Gastroesophageal sphincter (tissue), 4 donors: ENCODE data around the gene PHACTR1. TPM values are rescaled to one million over a fixed set of nuclear protein-coding genes. Genes with fewer than 3 reads are reported as not detected.

ENCODE experiments used
- ATAC-seq: fragments of 150-250 bp; one replicate; pipeline ENCODE4 v1.9.1; 2016; ENCODE audit warnings: mild to moderate bottlenecking, moderate library complexity
- H3K27ac ChIP-seq, 4 donors: fragments of 200-600 bp; sonication (generic) in 3 of 4; 1 replicate in 3 of 4; 2 replicates in 1 of 4; pipeline ENCODE4 v1.5.1; 2016 to 2019
- H3K27me3 ChIP-seq: fragments of 200-600 bp; sonication (generic); one replicate; pipeline ENCODE4 v1.5.1; 2019
- H3K36me3 ChIP-seq, 2 donors: fragments of 200-600 bp; sonication (generic); one replicate each; pipeline ENCODE4 v1.5.1; 2019; ENCODE audit warnings: control low read depth in 1 of 2
- H3K4me1 ChIP-seq, 3 donors: fragments of 200-600 bp; sonication (generic); 1 replicate in 2 of 3; 2 replicates in 1 of 3; pipeline ENCODE4 v1.5.1; 2016 to 2019; ENCODE audit warnings: control low read depth in 2 of 3
- H3K4me3 ChIP-seq, 2 donors: fragments of 200-600 bp; sonication (generic); one replicate each; pipeline ENCODE4 v1.5.1; 2019; ENCODE audit warnings: mild to moderate bottlenecking in 1 of 2, moderate library complexity in 1 of 2
- H3K9me3 ChIP-seq, 3 donors: fragments of 200-600 bp; sonication (generic); one replicate each; pipeline ENCODE4 v1.5.1; 2017 to 2019; ENCODE audit warnings: control low read depth in 2 of 3
- EP300 ChIP-seq: sonication (generic); formaldehyde crosslinking; IDR thresholded peaks from one replicate; pipeline ENCODE4 v1.6.1; 2017; ENCODE audit warnings: antibody characterized with exemption, mild to moderate bottlenecking
- POLR2A ChIP-seq, 2 donors: fragments of 450-650 bp; IDR thresholded peaks; one replicate each; pipeline ENCODE4 v1.6.1; 2017; ENCODE audit warnings: antibody characterized with exemption in 2 of 2, mild to moderate bottlenecking in 2 of 2, moderate library complexity in 1 of 2
- POLR2AphosphoS5 ChIP-seq: sonication (generic); formaldehyde crosslinking; IDR thresholded peaks from one replicate; pipeline ENCODE4 v1.6.1; 2017; ENCODE audit warnings: antibody characterized with exemption
- WGBS, 2 donors: methylation state at CpG; one replicate each; pipeline ENCODE4 v1.1.5; 2018; ENCODE audit warnings: low coverage in 1 of 2; 5-methylcytosine and 5-hydroxymethylcytosine counted together
- total RNA-seq, 4 donors: library from RNA; depleted of rRNA; stranded (reverse); fragments of >200 nt; gene quantifications; one replicate each; pipeline ENCODE4 v1.1.0, GENCODE V29; 2016
- TF ChIP-seq, protein P1 (sequence below), 4 experiments: fragments of 200-600 bp in 2 of 4; fragments of 450-650 bp in 2 of 4; sonication (generic) in 1 of 4; IDR thresholded peaks; one replicate each; pipeline ENCODE4 v1.5.1; 2017 to 2019; ENCODE audit warnings: antibody characterized with exemption in 4 of 4, mild to moderate bottlenecking in 2 of 4, moderate library complexity in 2 of 4

PHACTR1 gene
- total RNA-seq, 4 donors from 2014 or later, result 0.20 to 27.3 (median 2.2) TPM

DNA sequence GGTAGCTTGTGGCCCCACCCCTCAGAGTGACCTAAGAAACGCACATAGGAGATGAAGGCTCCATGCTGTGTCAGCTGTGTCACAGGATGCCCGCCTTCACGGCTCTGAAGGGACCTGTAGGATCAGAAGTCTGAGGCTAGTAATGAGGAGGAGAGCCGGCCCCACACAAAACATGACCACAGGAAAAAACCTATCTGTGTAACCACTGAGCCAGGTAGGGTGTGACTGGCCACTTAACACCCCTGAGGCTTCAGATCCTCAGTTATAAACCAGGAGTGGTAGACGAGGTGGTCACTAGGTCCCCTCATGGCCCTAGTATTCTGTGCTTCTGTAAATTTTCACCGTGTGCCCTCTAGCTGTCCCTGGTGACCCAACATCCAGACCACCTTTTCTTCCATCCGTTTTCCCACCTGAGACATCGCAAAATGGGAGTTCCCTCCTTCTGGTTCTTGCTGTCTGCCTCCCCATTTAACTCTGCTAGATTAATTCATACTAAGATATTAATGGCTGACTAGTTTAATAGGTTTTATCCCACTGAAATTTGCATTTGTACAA is 558.9 kb downstream of the PHACTR1 start:
- no peak for ATAC-seq
- 69 to 88% methylated on average over 4 to 5 of the region's 8 CpGs for WGBS, 2 donors
- Histone ChIP-seq H3K4me3 (no peak overlapping the region), H3K27ac (no peak overlapping the region), H3K4me1 (no peaks in the 10 kb centered on the region), H3K9me3 (no peaks in the 10 kb centered on the region), H3K36me3 (peaks cover 0 to 21% of the 10 kb centered on the region in 2 donors), H3K27me3 (no peaks in the 10 kb centered on the region)
- no peak for TF ChIP-seq POLR2AphosphoS5

DNA sequence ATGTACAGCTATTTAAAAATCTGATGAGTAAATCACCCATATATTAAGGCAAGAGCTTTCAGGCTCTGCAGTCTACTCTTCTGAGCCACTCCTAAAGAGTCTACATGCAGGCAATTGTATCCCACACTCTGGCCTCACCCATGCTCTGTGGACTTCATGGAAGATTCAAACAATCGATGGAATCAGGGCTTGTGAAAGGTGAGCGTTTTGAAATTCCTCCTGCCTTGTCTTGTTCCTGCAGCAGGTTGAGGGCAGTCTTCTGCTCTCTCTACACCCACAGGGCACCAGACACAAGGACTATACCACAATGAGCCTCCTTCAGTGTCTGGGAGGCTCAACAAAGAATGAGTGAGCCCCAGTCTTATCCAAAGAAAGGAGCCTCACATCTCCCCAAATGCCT is 560.7 kb downstream of the PHACTR1 start:
- Histone ChIP-seq H3K27ac (no peak overlapping the region), H3K36me3 (peaks cover 0 to 19% of the 10 kb centered on the region in 2 donors), H3K4me1 (no peaks in the 10 kb centered on the region), H3K9me3 (no peaks in the 10 kb centered on the region), H3K27me3 (no peaks in the 10 kb centered on the region), H3K4me3 (no peak overlapping the region)
- ATAC-seq, result no peak
- 94 to 100% methylated on average over 2 of the region's 2 CpGs for WGBS, 2 donors
- no peak for TF ChIP-seq POLR2A (IDR thresholded peaks at IDR 0.05)
- TF ChIP-seq, protein P1, sequence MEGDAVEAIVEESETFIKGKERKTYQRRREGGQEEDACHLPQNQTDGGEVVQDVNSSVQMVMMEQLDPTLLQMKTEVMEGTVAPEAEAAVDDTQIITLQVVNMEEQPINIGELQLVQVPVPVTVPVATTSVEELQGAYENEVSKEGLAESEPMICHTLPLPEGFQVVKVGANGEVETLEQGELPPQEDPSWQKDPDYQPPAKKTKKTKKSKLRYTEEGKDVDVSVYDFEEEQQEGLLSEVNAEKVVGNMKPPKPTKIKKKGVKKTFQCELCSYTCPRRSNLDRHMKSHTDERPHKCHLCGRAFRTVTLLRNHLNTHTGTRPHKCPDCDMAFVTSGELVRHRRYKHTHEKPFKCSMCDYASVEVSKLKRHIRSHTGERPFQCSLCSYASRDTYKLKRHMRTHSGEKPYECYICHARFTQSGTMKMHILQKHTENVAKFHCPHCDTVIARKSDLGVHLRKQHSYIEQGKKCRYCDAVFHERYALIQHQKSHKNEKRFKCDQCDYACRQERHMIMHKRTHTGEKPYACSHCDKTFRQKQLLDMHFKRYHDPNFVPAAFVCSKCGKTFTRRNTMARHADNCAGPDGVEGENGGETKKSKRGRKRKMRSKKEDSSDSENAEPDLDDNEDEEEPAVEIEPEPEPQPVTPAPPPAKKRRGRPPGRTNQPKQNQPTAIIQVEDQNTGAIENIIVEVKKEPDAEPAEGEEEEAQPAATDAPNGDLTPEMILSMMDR (IDR thresholded peaks at IDR 0.05), result no peak
- TF ChIP-seq EP300, result no peak
- TF ChIP-seq POLR2AphosphoS5, result no peak

DNA sequence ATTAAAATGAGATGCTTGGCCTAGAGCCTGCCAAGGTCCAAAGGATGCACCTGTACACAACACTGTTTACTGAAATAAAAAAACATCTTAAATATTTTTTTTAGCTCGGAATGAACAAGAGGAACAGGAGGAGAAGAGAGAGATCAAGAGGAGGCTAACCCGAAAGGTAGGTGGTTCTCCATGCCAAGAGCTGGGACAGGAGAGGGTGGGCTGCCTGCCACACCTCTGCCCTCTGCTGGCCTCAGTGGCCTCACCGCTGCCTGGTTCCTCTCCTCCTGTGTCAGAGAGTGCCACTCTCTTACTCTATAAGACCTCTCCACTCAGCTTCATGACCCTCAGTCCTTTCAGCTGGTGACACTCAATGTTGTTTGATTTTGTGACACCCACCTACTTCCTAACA is 561.6 kb downstream of the PHACTR1 start:
- 50 to 80% methylated on average over 1 to 2 of the region's 3 CpGs for WGBS, 2 donors
- no peak overlapping the region for H3K27ac ChIP-seq
- TF ChIP-seq POLR2A (IDR thresholded peaks at IDR 0.05) (no peak), POLR2AphosphoS5 (no peak), EP300 (no peak)
- TF ChIP-seq, protein P1 (IDR thresholded peaks at IDR 0.05), result no peak
- no peak overlapping the region for H3K4me3 ChIP-seq
- no peaks in the 10 kb centered on the region for H3K27me3 ChIP-seq
- H3K36me3 ChIP-seq, result peaks cover 0 to 10% of the 10 kb centered on the region in 2 donors
- no peaks in the 10 kb centered on the region for H3K4me1 ChIP-seq
- ATAC-seq, result no peak
- H3K9me3 ChIP-seq, result no peaks in the 10 kb centered on the region

DNA sequence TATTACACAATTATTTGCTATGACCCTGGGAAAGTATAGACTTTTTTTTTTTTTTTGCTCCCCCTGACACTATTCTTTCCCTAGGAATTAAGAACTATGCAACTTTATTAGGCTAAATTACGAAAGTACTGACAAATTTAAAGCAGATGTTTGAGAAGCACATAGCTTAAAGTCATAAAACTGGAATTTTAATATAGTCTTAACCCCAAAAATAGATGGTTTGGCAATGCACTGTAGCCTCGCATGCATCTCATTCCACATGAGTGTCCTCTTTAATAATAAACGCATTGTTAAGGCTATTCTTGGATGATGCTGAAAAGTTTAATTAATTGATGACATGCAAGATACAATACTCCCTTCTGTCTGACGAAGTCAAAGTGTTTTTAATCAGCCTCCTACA is 562.4 kb downstream of the PHACTR1 start:
- Histone ChIP-seq H3K27me3 (no peaks in the 10 kb centered on the region), H3K4me1 (no peaks in the 10 kb centered on the region), H3K9me3 (no peaks in the 10 kb centered on the region), H3K4me3 (no peak overlapping the region), H3K27ac (no peak overlapping the region), H3K36me3 (peaks cover 0 to 16% of the 10 kb centered on the region in 2 donors)
- TF ChIP-seq, protein P1 (IDR thresholded peaks at IDR 0.05), result no peak
- TF ChIP-seq POLR2A (IDR thresholded peaks at IDR 0.05) (no peak), EP300 (no peak), POLR2AphosphoS5 (no peak)
- WGBS, 2 donors, result 48 to 63% methylated on average over 3 to 4 of the region's 4 CpGs
- no peak for ATAC-seq

DNA sequence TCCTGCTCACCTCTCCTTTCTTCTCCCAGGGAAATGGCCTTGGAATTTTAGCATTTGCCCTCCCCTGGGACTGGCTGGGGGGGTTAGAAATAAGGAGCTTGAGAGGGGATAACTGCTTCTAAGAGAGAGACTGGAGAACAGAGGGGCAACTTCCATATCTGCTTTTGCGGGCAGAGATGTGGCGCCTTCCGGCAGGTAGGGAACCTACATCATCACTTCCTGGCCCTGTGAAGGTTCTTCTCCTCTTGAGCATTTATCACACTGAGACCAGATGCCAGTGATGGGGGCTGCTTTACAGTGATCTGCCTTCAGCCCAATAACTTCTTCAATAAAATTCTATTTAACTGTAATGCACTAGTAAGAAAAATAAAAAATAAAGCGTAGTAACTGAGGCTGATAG is 563.7 kb downstream of the PHACTR1 start:
- 0 to 25% methylated on average over 1 of the region's 4 CpGs for WGBS, 2 donors
- TF ChIP-seq EP300, result no peak
- TF ChIP-seq POLR2AphosphoS5, result no peak
- TF ChIP-seq, protein P1 (IDR thresholded peaks at IDR 0.05), result no peak
- no peak for TF ChIP-seq POLR2A (IDR thresholded peaks at IDR 0.05)
- Histone ChIP-seq H3K27ac (no peak overlapping the region), H3K4me1 (no peaks in the 10 kb centered on the region), H3K27me3 (no peaks in the 10 kb centered on the region), H3K4me3 (no peak overlapping the region), H3K36me3 (peaks cover 0 to 25% of the 10 kb centered on the region in 2 donors), H3K9me3 (no peaks in the 10 kb centered on the region)
- no peak for ATAC-seq
